SK-N-SH treated with all-trans-retinoic acid at 6 μM for 48 hours (cell line): Measurements from ENCODE around the gene CEP350.

ENCODE experiments used
- ARNTL ChIP-seq: fragments of 450-650 bp; formaldehyde crosslinking; IDR thresholded peaks from 2 replicates; pipeline ENCODE4 v1.5.0; 2020; ENCODE audit warnings: low read depth, mild to moderate bottlenecking, moderate library complexity, borderline replicate concordance
- OSR1 ChIP-seq: fragments of 250-450 bp; sonication (Bioruptor Pico); IDR thresholded peaks from 2 replicates; pipeline ENCODE4 v1.8.0; 2022; ENCODE audit warnings: moderate library complexity, mild to moderate bottlenecking, inconsistent platforms

DNA sequence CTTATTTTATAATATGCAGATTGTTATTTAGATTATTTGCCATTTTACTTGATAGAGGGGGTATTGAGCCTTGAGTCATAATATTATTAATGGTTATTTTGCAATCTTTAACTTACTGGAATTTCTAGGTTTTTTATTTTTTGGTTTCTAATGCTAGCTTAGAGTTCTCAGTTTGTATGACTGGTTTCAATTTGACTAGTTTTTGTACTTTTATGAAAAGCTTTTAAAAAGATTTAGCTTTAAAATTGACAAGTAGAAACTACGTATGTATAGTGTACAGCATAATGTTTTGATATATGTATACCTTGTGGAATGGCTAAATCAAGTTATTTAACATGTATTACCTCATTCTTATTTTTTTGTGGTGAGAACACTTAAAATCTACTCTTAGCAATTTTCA, 41.5 kb downstream of the CEP350 start:
- TF ChIP-seq ARNTL: no peak
- TF ChIP-seq OSR1: no peak
